ENCODE results near the gene IKBKG. TPM values are rescaled to one million over a fixed set of nuclear protein-coding genes. Genes with fewer than 3 reads are reported as not detected.

The IKBKG gene
- total and polyA plus RNA-seq, 2 of the 13 experiments (the other 11 are each of a cell fraction or from before 2014, with no cell fraction given): 30.6 to 44.3 TPM

GRCh38 chrX:154531626-154532025, 15.8 kb upstream of the IKBKG start (continued):
- no peak for TF ChIP-seq THAP7 (CRISPR knock-in tag; IDR thresholded peaks at IDR 0.05)
- TF ChIP-seq ZNF30 (CRISPR knock-in tag; IDR thresholded peaks at IDR 0.05): no peak
- TF ChIP-seq ZKSCAN1 (IDR thresholded peaks at IDR 0.05; ENCODE audit: low read length): no peak
- no peak for TF ChIP-seq ZNF615 (CRISPR knock-in tag; IDR thresholded peaks at IDR 0.05; ENCODE audit: borderline replicate concordance)
- TF ChIP-seq MATR3 (CRISPR knock-in tag; IDR thresholded peaks at IDR 0.05): no peak
- no peak for TF ChIP-seq SAP130 (CRISPR knock-in tag; IDR thresholded peaks at IDR 0.05; ENCODE audit: low read depth)
- TF ChIP-seq ZBED4 (CRISPR knock-in tag; IDR thresholded peaks at IDR 0.05; ENCODE audit: borderline replicate concordance): no peak
- TF ChIP-seq ETS1 (CRISPR knock-in tag; IDR thresholded peaks at IDR 0.05): no peak
- no peak for TF ChIP-seq ZNF414 (CRISPR knock-in tag; IDR thresholded peaks at IDR 0.05)
- TF ChIP-seq PRPF4 (IDR thresholded peaks at IDR 0.05; ENCODE audit: low read depth, low read length, poor library complexity, severe bottlenecking): no peak
- no peak for TF ChIP-seq ZNF260 (CRISPR knock-in tag; IDR thresholded peaks at IDR 0.05; ENCODE audit: borderline replicate concordance, low read depth)
